GM21360 (cell line): Measurements from ENCODE around the gene CNPY4.

Experiments used
- ATAC-seq: cut with Tn5 transposase; IDR thresholded peaks from one replicate; pipeline ENCODE4 v1.9.1; 2021; ENCODE audit warnings: mild to moderate bottlenecking, moderate library complexity; ENCODE audit not compliant: unreplicated experiment

The CNPY4 gene, protein sequence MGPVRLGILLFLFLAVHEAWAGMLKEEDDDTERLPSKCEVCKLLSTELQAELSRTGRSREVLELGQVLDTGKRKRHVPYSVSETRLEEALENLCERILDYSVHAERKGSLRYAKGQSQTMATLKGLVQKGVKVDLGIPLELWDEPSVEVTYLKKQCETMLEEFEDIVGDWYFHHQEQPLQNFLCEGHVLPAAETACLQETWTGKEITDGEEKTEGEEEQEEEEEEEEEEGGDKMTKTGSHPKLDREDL

DNA sequence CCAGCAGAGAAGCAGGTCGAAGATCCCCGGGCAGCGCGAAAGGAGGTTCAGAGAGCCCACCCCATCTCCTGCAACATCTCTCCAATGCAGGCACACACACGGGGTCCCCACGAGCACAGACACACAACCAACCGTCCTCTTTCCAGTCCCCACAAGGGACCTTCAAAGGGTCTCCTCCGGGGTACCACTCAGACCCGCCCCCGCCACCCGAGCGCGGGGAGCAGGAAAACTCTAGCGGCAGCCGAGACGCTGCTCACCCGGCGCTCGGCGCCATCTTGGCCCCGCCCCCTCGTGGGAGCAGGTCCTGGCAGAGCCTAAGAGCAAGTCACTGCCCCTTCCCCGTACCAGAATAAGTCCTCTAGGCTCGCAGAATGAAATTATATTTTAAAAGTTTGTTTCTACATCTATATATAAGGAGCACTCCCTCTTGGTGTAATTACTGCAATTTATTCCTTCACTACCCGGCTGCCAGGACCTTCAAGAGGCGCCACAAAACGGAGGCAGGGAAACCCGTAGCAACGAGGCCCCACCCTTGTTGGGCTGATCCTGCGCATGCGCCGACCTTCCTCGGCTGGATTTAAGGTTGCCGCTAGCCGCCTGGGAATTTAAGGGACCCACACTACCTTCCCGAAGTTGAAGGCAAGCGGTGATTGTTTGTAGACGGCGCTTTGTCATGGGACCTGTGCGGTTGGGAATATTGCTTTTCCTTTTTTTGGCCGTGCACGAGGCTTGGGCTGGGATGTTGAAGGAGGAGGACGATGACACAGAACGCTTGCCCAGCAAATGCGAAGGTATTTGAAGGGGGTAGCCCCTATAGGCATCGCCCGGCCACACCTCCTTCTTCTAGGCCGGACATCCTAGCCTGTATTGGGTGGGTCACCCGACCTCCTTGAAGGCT, at the start of gene CNPY4, which contains the start of gene TAF6:
Gene CNPY4, plus strand, starts transcription at position 563 of the 898 bp plus-strand sequence. Its CDS starts 111 bp downstream, at position 674.
Gene TAF6, minus strand, starts transcription at position 287 of the 898 bp plus-strand sequence. CDS start 5,149 bp downstream, outside the sequence.
- ATAC-seq: peak; percentile 54

DNA sequence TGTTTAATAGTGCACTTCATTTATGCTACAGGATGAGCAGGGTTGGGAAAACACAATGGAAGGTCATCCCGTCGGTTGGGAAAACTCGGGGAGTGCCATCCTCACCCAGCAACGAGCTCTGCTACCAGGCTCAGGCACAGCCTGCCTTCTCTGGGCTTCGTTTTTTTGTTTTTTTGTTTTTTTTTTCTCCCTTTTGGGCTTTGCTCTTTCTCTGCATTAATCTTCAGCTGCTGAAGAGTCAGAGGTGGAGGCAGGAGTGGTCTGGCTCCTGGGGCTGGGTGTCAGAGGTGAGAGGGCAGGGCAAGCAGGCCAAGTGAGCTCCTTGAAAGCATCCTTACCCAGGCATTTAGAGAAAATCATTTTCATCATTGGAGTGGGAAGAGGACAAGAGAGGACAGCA, 49.4 kb upstream of the CNPY4 start:
- no peak for ATAC-seq

DNA sequence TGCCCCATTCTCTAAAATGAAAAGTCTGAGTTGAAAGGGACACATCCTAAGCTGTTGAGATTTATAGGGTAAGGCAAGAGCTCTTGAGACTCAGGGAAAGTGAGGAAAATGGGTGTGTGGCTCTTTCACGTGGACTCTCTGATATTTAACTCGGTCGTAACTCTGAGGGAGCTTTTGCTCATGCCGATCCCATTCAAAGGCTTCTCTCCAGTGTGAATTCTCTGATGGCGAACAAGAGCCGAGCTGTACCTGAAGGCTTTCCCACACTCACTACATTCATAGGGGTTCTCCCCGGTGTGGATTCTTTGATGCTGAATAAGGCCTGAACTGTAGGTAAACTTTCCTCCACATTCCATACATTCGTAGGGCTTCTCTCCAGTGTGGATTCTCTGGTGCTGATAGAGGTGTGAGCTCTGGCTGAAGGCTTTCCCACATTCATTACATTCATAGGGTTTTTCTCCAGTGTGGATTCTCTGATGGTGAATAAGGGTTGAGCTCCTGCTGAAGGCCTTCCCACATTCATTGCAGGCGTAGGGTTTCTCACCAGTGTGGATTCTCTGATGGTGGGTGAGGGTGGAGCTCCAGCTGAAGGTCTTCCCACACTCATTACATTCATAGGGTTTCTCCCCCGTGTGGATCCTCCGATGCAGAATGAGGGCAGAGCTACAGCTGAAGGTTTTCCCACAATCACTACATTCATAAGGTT, 48.3 kb upstream of the CNPY4 start:
- ATAC-seq: no peak

DNA sequence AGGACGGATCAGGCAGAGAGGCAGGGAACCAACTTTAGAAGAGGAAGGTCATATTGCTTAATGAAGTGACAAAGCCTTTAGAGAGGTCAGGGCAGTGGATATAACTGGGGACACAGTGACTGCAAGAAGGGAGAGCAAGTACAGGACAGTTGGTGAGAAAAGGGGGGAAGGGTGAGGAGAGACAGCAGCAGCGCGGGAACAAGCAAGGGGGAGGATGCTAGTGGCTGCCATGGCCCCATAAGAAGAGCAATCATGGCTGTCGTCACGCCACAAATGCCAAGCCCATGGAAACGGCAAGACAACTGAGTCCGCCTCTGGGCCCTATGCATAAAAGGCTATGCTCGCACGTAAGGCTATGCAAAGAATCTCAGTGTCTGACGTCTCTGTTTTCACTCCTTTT, 47.0 kb upstream of the CNPY4 start:
- no peak for ATAC-seq

DNA sequence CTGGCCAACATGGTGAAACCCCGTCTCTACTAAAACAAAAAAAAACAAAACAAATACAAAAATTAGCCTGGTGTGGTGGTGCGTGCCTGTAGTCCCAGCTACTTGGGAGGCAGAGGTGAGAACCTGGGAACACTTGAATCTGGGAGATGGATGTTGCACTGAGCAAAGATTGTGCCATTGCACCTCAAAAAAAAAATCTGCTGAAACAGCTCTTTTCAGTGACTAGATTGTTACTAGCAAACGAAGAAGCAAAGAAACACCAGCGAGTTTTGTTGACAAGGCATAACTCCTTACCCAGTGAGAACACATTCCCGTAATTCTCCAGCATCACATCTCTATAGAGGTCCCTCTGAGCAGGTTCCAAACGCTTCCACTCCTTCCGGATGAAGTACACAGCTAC, 44.6 kb upstream of the CNPY4 start:
- no peak for ATAC-seq

DNA sequence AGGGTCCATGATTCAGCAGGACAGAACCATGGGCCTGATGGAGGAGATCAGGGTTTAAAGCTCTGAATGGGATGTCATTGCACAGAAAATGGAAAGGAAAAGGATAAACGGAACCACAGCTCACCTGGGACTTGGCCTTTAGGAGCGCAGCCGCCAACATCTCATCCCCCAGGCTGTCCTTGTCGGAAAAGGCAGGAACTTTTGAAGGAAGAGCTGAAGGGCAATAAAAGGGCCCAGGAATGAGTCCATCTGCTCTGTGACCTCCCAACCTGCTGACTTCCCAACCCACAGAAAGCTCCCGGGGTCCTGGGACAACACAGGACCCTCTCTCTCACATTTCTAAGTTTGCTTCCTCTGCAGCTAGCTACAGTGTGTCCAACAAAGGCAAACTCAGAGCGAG, 44.0 kb upstream of the CNPY4 start:
- no peak for ATAC-seq

DNA sequence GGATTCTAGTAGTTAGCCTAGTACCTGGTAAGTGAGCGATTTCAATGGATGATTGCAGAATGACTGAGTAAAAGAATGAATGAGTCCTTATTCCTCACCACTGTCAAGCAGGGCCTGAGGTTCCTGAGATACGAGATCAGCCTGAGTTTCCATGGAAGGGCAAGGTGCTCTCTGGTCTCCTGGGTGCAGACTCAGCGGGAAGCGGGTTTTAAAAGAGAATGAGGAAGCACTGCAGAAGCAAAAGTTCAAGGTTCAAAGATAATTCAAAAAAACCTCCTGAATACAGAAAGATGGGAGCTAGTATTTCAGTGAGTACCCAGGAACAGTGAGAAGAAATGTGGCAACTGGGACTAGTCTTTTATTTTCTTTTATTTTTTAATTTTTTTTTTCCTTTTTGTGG, 42.2 kb upstream of the CNPY4 start:
- ATAC-seq: no peak

DNA sequence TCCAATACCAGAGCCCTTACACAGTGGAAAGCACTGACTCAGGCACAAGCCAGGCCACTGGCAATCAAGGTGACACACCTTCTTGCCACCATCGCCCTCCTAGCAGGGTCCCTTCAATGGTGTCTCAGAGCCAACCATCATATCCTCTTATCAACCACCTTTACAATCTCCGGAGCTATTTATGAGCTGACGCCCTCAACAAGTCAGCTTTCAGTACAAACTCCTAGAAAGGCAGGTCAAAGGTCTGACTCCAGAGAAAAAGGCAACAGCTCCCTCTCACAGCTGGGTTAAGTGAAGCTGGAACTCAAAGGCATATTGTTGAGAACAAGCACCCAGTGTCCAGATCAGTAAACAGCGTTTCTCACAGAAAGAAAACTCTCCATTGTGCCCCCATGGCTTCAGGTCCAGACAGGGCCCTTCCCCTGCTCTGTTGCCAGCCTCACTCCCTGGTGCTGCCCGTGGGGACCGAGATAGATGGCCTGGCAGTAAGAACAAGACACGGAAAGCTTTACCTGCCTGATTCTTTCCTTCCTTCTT, 40.3 kb upstream of the CNPY4 start:
- no peak for ATAC-seq

DNA sequence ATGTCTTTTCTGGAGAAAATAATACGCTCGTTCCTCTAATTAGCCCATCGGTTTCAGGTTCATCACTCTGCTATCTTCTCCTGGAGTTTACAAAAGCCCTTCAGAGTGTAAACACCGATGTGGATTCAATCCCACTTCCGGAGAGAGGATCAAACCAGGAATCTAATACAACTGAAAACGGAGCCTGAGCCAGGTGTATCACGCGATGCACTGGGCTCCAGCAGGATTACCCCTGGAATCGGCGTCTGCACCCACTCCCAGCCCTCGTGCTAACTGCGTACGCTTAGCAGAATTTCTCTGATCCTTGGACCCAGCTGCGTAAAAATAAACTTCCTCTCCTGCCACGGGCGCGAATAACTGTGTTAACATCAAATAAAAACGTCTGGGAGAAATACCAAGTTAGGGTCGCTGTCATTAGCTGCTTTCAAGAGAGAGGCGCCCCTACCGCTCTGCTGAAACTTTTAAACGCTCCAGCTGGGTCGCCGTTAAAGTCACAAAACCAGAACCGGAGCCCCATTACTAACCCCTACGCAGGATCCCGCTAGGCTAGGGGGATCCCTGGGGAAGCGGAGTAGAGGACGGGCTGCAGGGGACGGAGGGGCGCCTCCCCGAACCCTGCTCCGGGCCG, 38.4 kb upstream of the CNPY4 start:
- no peak for ATAC-seq

DNA sequence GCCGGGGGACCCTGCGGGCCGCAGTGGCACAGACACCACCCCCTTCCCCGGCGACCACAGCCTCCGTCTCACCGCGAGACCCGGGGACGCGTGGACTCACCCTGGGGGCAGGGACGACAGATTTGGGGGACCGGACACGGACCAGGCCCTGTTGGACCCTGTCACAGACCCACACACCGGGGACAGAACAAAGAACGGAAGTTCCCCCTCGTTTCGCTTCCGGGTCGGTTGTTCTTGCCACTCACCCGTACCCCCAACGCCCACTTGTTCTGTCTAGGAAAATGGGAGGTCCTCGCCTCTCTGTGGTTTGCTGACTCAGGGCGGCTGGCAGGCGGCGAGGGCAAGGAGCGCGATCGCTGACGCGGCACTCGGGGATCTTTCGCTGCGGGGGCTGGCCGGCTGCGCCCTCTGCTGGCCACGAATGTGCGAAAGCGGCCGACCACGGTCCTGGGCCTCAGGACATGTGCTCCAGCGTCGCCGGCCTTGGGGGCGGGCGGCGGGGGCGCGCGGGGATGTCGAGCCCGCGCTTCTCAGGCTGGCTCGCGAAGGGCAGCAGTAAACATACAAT, 37.8 kb upstream of the CNPY4 start, which contains the start of gene ZNF3:
Gene ZNF3, minus strand, starts transcription at position 189 of the 568 bp plus-strand sequence. CDS start 4,366 bp downstream, outside the sequence.
- peak; percentile 73 for ATAC-seq

DNA sequence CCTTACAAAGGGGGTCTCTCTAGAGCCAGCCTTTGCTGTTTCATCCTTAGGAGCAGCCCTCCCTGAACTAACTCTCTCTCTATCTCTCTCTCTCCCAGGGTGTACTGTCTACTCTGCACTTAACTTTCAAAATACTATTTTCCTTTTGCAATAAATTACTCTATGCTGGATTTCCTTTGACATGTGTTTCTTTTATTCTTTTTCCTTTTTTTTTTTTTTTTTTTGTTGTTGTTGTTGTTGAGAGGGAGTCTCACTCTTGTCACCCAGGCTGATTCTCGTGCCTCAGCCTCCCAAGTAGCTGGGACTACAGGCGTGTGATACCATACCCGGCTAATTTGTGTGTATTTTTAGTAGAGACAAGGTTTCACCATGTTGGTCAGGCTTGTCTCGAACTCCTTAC, 36.5 kb upstream of the CNPY4 start:
- no peak for ATAC-seq

DNA sequence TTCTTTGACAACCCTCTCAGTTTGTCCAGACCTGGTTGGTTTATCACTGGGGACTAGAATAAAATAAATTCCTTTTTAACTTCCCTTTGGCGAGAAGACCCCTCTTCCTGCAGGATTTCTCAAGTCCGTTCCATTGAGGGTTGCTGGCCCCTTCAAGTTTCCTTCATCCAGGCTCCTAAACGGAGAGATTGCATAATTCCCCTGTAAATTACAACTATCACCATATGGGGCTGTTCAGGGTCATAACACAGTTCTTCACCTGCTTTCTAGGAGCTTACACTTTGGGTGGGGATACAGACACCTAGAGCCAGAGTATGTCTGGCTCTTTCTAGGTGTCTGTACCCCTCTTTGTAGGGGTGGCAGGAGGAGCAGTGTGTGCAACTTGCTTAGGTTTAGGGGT, 33.9 kb upstream of the CNPY4 start:
- ATAC-seq: no peak

DNA sequence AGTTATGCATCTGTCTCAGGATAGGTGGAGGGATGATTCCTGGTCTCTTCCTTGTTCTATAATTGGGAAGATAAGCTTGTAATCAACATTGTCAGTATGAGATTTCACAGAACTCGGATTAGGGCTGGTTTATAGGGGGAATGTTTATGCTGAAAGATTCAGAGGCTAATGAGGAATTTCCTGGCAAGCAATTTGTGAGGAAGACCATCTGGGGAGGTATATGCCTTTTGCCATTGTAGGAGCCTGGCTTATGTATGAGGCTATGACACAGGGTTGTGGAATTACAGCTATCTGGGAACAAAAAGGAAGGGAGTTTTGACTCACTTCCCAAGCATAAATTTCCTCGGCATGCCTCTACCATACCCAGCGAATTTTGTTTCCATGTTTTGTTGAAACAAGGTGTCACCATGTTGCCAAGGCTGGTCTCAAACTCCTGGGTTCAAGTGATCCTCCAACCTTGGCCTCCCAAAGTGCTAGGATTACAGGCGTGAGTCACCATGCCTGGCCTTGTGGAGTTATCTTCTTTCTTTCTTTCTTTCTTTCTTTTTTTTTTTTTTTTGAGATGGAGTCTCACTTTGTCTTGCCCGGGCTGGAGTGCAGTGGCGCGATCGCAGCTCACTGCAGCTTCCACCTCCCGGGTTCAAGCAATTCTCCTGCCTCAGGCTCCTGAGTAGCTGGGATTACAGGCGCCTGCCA, 32.2 kb upstream of the CNPY4 start:
- no peak for ATAC-seq

DNA sequence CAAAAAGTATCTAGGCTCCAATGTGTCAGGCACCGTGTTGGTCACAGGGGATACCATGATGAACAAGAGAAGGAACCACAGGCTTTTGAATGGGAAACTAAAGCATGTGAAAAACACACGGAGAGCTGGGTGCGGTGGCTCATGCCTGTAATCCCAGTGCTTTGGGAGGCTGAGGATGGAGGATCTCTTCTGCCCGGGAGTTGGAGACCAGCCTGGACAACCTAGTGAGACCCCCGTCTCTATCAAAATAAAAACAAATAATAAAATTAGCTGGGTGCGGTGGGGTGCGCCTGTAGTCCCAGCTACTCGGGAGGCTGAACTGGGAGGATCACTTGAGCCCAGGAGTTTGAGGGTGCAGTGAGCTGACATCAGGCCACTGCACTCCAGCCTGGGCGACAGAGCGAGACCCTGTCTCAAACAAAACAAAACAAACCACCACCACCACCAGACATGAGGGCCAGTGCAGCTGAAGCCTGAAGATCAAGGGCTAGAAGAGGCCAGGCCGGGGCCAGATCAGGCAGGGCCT, 31.3 kb upstream of the CNPY4 start:
- ATAC-seq: no peak

DNA sequence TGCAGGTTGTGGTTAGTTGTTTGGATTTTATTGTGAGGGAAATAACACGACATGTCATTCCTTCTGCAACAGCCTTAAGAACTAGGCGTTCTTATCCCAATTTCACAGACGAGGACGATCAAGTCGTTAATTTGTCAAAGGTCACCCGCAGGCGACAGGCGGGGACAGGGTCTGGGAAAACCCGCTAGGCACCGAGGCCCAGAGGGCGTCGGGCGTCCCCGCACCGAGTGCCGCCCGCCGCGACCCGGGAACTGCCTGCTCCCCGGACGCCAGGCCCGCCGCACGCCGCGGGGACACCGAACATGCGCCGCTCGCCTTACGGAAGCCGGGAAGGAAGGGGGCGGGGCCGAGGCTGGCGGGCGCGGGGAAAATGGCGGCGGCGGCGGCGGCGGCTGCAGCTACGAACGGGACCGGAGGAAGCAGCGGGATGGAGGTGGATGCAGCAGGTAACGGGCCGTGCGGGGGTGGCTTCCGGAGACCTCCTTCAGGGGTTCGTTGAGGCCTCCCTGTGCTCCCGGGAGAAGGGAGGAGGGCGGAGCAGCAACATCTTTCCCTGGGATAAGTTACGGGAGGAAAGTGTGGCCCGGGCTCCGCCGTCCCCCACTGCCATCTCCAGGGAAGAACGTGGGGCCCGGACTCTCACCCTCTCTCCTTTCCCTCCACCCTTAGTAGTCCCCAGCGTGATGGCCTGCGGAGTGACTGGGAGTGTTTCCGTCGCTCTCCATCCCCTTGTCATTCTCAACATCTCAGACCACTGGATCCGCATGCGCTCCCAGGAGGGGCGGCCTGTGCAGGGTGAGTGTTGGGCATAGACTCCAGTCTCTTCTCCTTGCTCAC, 30.6 kb upstream of the CNPY4 start, which contains the start of gene COPS6:
Gene COPS6, plus strand, starts transcription at position 349 of the 837 bp plus-strand sequence. Its CDS starts 22 bp downstream, at position 371.
- ATAC-seq: peak; percentile 48

DNA sequence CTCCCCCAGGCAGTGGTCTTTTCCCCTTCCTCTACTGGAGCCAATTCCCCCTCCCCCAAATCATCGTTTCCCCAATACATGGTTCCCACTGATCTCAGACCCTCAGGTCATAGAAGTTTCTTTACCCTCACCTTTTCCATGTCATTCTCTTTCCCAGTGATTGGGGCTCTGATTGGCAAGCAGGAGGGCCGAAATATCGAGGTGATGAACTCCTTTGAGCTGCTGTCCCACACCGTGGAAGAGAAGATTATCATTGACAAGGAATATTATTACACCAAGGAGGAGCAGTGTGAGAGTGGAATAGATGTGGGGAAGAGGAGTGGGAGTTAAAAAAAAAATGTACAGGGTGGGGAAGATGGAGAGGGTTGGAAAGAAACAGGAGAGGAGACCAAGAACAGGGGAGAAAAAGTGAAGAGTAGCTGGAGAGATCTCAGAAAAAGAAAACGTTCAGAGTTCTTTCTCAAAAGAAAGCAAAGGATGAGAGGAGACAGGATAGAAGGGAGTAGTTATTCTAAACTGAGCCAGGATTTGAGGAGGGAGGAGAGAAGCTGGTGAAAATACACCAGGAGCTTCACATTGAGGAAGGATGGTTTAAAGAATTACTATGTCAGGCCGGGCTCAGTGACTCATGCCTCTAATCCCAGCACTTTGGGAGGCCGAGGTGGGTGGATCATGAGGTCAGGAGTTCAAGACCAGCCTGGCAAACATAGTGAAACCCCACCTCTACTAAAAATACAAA, 29.8 kb upstream of the CNPY4 start:
- ATAC-seq: no peak

DNA sequence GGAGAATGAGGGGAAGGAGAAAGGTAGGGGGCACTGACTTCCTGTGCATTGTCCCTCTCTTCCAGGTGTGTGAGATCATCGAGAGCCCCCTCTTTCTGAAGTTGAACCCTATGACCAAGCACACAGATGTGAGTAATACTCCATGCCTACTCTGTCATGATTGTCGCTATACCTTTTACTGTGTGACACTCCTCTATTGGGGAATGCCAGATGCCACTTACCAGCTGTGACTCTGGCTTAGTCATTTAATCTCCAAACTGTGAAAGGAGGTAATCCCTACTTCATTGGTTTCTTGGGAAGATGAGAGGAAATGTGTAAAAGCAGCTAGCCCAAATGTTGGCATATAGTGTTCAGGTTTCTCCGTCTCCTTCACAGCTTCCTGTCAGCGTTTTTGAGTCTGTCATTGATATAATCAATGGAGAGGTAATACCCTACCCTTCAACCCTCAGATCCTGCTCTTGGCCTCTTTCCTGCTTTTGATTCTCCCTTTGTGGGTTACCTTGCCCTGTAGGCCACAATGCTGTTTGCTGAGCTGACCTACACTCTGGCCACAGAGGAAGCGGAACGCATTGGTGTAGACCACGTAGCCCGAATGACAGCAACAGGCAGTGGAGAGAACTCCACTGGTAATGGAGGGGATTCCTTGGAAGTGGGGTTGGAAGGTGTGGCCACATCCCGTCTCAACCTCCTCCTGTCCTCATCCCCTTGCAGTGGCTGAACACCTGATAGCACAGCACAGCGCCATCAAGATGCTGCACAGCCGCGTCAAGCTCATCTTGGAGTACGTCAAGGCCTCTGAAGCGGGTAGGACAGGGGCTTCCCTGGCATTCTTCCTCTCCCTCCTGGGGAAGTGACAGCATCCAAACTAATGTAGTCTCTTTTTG, 28.7 kb upstream of the CNPY4 start:
- no peak for ATAC-seq
